Measurements from ENCODE around the gene MYBBP1A.

The MYBBP1A gene

GRCh38 chr17:4511199-4511932, 43.8 kb downstream of the MYBBP1A start:
- no peak for FAIRE-seq
- no peak for TF ChIP-seq POLR2A (IDR thresholded peaks at IDR 0.05; ENCODE audit: low read depth, low read length)
- no peak for DNase-seq (ENCODE audit: insufficient read length, low spot score)

- TF ChIP-seq POLR2A (IDR thresholded peaks at IDR 0.05; ENCODE audit: low read depth, low read length): no peak
- no peak for DNase-seq (ENCODE audit: insufficient read length, low spot score)
- FAIRE-seq: no peak
Measured at GRCh38 chr17:4510618-4510941, 44.6 kb downstream of the MYBBP1A start.

GRCh38 chr17:4509923-4510617, 45.1 kb downstream of the MYBBP1A start:
- FAIRE-seq (no peak), DNase-seq (ENCODE audit: insufficient read length, low spot score) (no peak)
- no peak for TF ChIP-seq POLR2A (IDR thresholded peaks at IDR 0.05; ENCODE audit: low read depth, low read length)

GRCh38 chr17:4509401-4509800, 45.8 kb downstream of the MYBBP1A start:
- DNase-seq (ENCODE audit: insufficient read length, low spot score) (no peak), FAIRE-seq (no peak)

GRCh38 chr17:4508207-4508606, 47.0 kb downstream of the MYBBP1A start:
- FAIRE-seq: no peak

More at GRCh38 chr17:4509401-4509800, 45.8 kb downstream of the MYBBP1A start:
- TF ChIP-seq POLR2A (IDR thresholded peaks at IDR 0.05; ENCODE audit: low read depth, low read length): no peak

GRCh38 chr17:4507361-4508111, 47.6 kb downstream of the MYBBP1A start:
- no peak for DNase-seq (ENCODE audit: insufficient read length, low spot score)
- TF ChIP-seq POLR2A (IDR thresholded peaks at IDR 0.05; ENCODE audit: low read depth, low read length): no peak
- FAIRE-seq: no peak

More at GRCh38 chr17:4508207-4508606, 47.0 kb downstream of the MYBBP1A start:
- TF ChIP-seq POLR2A (IDR thresholded peaks at IDR 0.05; ENCODE audit: low read depth, low read length): no peak
- DNase-seq (ENCODE audit: insufficient read length, low spot score): no peak

GRCh38 chr17:4506892-4507291, 48.3 kb downstream of the MYBBP1A start:
- FAIRE-seq: no peak
- no peak for DNase-seq (ENCODE audit: insufficient read length, low spot score)
- no peak for TF ChIP-seq POLR2A (IDR thresholded peaks at IDR 0.05; ENCODE audit: low read depth, low read length)

GRCh38 chr17:4506175-4506813, 48.9 kb downstream of the MYBBP1A start:
- no peak for FAIRE-seq
- DNase-seq (ENCODE audit: insufficient read length, low spot score): no peak
- no peak for TF ChIP-seq POLR2A (IDR thresholded peaks at IDR 0.05; ENCODE audit: low read depth, low read length)

- FAIRE-seq (no peak), DNase-seq (ENCODE audit: insufficient read length, low spot score) (no peak)
- TF ChIP-seq POLR2A (IDR thresholded peaks at IDR 0.05; ENCODE audit: low read depth, low read length): no peak
Measured at GRCh38 chr17:4505187-4505586, 50.0 kb downstream of the MYBBP1A start.

- no peak for DNase-seq (ENCODE audit: insufficient read length, low spot score)
- no peak for TF ChIP-seq POLR2A (IDR thresholded peaks at IDR 0.05; ENCODE audit: low read depth, low read length)
- FAIRE-seq: no peak
Measured at GRCh38 chr17:4504188-4504587, 51.0 kb downstream of the MYBBP1A start.

GRCh38 chr17:4503283-4504025, 51.7 kb downstream of the MYBBP1A start:
- DNase-seq (ENCODE audit: insufficient read length, low spot score) (no peak), FAIRE-seq (no peak)
- TF ChIP-seq POLR2A (IDR thresholded peaks at IDR 0.05; ENCODE audit: low read depth, low read length): no peak

- DNase-seq (ENCODE audit: insufficient read length, low spot score) (no peak), FAIRE-seq (no peak)
- TF ChIP-seq POLR2A (IDR thresholded peaks at IDR 0.05; ENCODE audit: low read depth, low read length): no peak
Measured at GRCh38 chr17:4502466-4503154, 52.6 kb downstream of the MYBBP1A start.
